ENCODE measurements around the gene CYP4F2. TPM values are rescaled to one million over a fixed set of nuclear protein-coding genes. Genes with fewer than 3 reads are reported as not detected.

Gene CYP4F2
- total and polyA plus RNA-seq, 10 of the 15 experiments (the other 5 are each of a cell fraction or from before 2014, with no cell fraction given), result 0.08 to 3.5 (median 0.63) TPM

- H2AFZ ChIP-seq (ENCODE audit: control insufficient read depth, low read depth, low read length), result no peak overlapping the region
- ChIA-PET SMC1A (ENCODE audit: uncharacterized antibody, unreplicated experiment) (no interaction called here), RAD21 (ENCODE audit: unreplicated experiment) (no interaction called here), CTCF (no interaction called here), POLR2A (no interaction called here)
- H4K20me1 ChIP-seq (ENCODE audit: control insufficient read depth, insufficient read depth), result no peaks in the 10 kb centered on the region
- no peak overlapping the region for H3K27ac ChIP-seq (ENCODE audit: control insufficient read depth, insufficient read depth)
- H3K4me1 ChIP-seq (ENCODE audit: control insufficient read depth, insufficient read depth, low read length), result no peaks in the 10 kb centered on the region
- intact Hi-C loops (cut with micrococcal nuclease; ENCODE audit: unreplicated experiment) (no loop called here), in situ Hi-C loops (cut with MboI) (no loop called here)
- 27% methylated on average over 5 of the region's 5 CpGs for WGBS (ENCODE audit: insufficient coverage, insufficient replicate concordance, low lambda C conversion rate, missing lambda C conversion rate)
- FAIRE-seq, result no peak
- H3K4me3 ChIP-seq, result no peak overlapping the region
- ATAC-seq, result no peak
- no peaks in the 10 kb centered on the region; a peak in 1 of 4 replicates for H3K27me3 ChIP-seq (replicated peaks in 1 of 2; ENCODE audit: control insufficient read depth in 2 of 2, insufficient read depth in 2 of 2, low read length in 1 of 2)
- H3K36me3 ChIP-seq (ENCODE audit: control insufficient read depth in 2 of 2, insufficient read depth in 2 of 2, low read length in 1 of 2), result no peaks in the 10 kb centered on the region
- no TSS peak for BruUV-seq (replicated peaks)
- no peak overlapping the region for H3K9ac ChIP-seq (ENCODE audit: control insufficient read depth, insufficient read depth, low read length)
- H3K9me3 ChIP-seq (replicated peaks; ENCODE audit: control insufficient read depth, insufficient read depth, low read length), result no peaks in the 10 kb centered on the region; the same call in 2 of the 3 replicates
- H3K79me2 ChIP-seq (ENCODE audit: control insufficient read depth, insufficient read depth, low read length), result no peaks in the 10 kb centered on the region
- H3K4me2 ChIP-seq (ENCODE audit: control insufficient read depth, insufficient read depth), result no peak overlapping the region
- no peak for DNase-seq (ENCODE audit: low read depth, low spot score)
- TF ChIP-seq ETV6 (conservative IDR thresholded peaks at IDR 0.05 in 1 of 2, IDR thresholded peaks at IDR 0.05 in 1 of 2; ENCODE audit: borderline replicate concordance in 1 of 2, low read depth in 1 of 2) (no peak), JUND (IDR thresholded peaks at IDR 0.05; ENCODE audit: low read depth, low read length) (no peak), BCL3 (IDR thresholded peaks at IDR 0.05; ENCODE audit: borderline replicate concordance, insufficient read depth, low read depth, low read length, poor library complexity, severe bottlenecking) (no peak), CHD4 (IDR thresholded peaks at IDR 0.05) (no peak), PML (IDR thresholded peaks at IDR 0.05; ENCODE audit: low read length) (no peak), MTA3 (IDR thresholded peaks at IDR 0.05; ENCODE audit: borderline replicate concordance, low read length) (no peak), IKZF2 (IDR thresholded peaks at IDR 0.05) (no peak), ZNF217 (IDR thresholded peaks at IDR 0.05) (no peak)
- TF ChIP-seq, protein P1, sequence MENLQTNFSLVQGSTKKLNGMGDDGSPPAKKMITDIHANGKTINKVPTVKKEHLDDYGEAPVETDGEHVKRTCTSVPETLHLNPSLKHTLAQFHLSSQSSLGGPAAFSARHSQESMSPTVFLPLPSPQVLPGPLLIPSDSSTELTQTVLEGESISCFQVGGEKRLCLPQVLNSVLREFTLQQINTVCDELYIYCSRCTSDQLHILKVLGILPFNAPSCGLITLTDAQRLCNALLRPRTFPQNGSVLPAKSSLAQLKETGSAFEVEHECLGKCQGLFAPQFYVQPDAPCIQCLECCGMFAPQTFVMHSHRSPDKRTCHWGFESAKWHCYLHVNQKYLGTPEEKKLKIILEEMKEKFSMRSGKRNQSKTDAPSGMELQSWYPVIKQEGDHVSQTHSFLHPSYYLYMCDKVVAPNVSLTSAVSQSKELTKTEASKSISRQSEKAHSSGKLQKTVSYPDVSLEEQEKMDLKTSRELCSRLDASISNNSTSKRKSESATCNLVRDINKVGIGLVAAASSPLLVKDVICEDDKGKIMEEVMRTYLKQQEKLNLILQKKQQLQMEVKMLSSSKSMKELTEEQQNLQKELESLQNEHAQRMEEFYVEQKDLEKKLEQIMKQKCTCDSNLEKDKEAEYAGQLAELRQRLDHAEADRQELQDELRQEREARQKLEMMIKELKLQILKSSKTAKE (IDR thresholded peaks at IDR 0.05; ENCODE audit: low read depth, poor library complexity, severe bottlenecking), result no peak
- TF ChIP-seq, protein P2, sequence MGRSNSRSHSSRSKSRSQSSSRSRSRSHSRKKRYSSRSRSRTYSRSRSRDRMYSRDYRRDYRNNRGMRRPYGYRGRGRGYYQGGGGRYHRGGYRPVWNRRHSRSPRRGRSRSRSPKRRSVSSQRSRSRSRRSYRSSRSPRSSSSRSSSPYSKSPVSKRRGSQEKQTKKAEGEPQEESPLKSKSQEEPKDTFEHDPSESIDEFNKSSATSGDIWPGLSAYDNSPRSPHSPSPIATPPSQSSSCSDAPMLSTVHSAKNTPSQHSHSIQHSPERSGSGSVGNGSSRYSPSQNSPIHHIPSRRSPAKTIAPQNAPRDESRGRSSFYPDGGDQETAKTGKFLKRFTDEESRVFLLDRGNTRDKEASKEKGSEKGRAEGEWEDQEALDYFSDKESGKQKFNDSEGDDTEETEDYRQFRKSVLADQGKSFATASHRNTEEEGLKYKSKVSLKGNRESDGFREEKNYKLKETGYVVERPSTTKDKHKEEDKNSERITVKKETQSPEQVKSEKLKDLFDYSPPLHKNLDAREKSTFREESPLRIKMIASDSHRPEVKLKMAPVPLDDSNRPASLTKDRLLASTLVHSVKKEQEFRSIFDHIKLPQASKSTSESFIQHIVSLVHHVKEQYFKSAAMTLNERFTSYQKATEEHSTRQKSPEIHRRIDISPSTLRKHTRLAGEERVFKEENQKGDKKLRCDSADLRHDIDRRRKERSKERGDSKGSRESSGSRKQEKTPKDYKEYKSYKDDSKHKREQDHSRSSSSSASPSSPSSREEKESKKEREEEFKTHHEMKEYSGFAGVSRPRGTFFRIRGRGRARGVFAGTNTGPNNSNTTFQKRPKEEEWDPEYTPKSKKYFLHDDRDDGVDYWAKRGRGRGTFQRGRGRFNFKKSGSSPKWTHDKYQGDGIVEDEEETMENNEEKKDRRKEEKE (IDR thresholded peaks at IDR 0.05), result no peak
- TF ChIP-seq, protein P3, sequence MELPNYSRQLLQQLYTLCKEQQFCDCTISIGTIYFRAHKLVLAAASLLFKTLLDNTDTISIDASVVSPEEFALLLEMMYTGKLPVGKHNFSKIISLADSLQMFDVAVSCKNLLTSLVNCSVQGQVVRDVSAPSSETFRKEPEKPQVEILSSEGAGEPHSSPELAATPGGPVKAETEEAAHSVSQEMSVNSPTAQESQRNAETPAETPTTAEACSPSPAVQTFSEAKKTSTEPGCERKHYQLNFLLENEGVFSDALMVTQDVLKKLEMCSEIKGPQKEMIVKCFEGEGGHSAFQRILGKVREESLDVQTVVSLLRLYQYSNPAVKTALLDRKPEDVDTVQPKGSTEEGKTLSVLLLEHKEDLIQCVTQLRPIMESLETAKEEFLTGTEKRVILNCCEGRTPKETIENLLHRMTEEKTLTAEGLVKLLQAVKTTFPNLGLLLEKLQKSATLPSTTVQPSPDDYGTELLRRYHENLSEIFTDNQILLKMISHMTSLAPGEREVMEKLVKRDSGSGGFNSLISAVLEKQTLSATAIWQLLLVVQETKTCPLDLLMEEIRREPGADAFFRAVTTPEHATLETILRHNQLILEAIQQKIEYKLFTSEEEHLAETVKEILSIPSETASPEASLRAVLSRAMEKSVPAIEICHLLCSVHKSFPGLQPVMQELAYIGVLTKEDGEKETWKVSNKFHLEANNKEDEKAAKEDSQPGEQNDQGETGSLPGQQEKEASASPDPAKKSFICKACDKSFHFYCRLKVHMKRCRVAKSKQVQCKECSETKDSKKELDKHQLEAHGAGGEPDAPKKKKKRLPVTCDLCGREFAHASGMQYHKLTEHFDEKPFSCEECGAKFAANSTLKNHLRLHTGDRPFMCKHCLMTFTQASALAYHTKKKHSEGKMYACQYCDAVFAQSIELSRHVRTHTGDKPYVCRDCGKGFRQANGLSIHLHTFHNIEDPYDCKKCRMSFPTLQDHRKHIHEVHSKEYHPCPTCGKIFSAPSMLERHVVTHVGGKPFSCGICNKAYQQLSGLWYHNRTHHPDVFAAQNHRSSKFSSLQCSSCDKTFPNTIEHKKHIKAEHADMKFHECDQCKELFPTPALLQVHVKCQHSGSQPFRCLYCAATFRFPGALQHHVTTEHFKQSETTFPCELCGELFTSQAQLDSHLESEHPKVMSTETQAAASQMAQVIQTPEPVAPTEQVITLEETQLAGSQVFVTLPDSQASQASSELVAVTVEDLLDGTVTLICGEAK (IDR thresholded peaks at IDR 0.05; ENCODE audit: borderline replicate concordance), result no peak
Observed at GRCh38 chr19:15843203-15843893, 54.5 kb downstream of the CYP4F2 start.

All from GM12878 (cell line).